ENCODE results near the gene ATP6V0C. TPM values are rescaled to one million over a fixed set of nuclear protein-coding genes. Genes with fewer than 3 reads are reported as not detected.

The ATP6V0C gene
- total RNA-seq, 1 experiment from 2014 or later: 212 TPM

- TF ChIP-seq, protein P1, sequence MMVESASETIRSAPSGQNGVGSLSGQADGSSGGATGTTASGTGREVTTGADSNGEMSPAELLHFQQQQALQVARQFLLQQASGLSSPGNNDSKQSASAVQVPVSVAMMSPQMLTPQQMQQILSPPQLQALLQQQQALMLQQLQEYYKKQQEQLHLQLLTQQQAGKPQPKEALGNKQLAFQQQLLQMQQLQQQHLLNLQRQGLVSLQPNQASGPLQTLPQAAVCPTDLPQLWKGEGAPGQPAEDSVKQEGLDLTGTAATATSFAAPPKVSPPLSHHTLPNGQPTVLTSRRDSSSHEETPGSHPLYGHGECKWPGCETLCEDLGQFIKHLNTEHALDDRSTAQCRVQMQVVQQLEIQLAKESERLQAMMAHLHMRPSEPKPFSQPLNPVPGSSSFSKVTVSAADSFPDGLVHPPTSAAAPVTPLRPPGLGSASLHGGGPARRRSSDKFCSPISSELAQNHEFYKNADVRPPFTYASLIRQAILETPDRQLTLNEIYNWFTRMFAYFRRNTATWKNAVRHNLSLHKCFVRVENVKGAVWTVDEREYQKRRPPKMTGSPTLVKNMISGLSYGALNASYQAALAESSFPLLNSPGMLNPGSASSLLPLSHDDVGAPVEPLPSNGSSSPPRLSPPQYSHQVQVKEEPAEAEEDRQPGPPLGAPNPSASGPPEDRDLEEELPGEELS (CRISPR knock-in tag; IDR thresholded peaks at IDR 0.05): no peak; the same call in 1 of the 2 replicates
- TF ChIP-seq TEAD1 (CRISPR knock-in tag; IDR thresholded peaks at IDR 0.05) (peak; percentile 44; the same call in 1 of the 2 replicates), GABPB1 (CRISPR knock-in tag; IDR thresholded peaks at IDR 0.05) (no peak), ATF6 (CRISPR knock-in tag; IDR thresholded peaks at IDR 0.05) (no peak), SP1 (CRISPR knock-in tag; conservative IDR thresholded peaks at IDR 0.05) (0 out of 2 replicates have a peak, but pooled peaks have one; percentile 39), ZNF423 (CRISPR knock-in tag; IDR thresholded peaks at IDR 0.05) (peak; percentile 87), PRRX2 (CRISPR knock-in tag; IDR thresholded peaks at IDR 0.05) (no peak), ARID4B (CRISPR knock-in tag; IDR thresholded peaks at IDR 0.05; ENCODE audit: borderline replicate concordance) (peak; percentile 52; the same call in 1 of the 2 replicates), TCF7 (CRISPR knock-in tag; IDR thresholded peaks at IDR 0.05; ENCODE audit: low read depth) (0 out of 2 replicates have a peak, but pooled peaks have one; percentile 26)
Measured at GRCh38 chr16:2467528-2468232, 46.1 kb upstream of the ATP6V0C start (continued).

GRCh38 chr16:2468233-2468724 lies 45.5 kb upstream of the ATP6V0C start:
- POLR2A ChIA-PET: interaction anchor here (0.6 to 3.3 kb wide), 4 partner anchors 9 to 52 kb away, joined by 3 to 15 read pairs (median 4); partner anchors contain the start of genes AMDHD2 and TEDC2
- DNase-seq (ENCODE audit: low spot score) (peak; percentile 37), ATAC-seq (peak; percentile 5)
- no peak; the same call in 1 of the 2 replicates for TF ChIP-seq KAT7 (CRISPR knock-in tag; IDR thresholded peaks at IDR 0.05; ENCODE audit: borderline replicate concordance)
- H3K4me3 Mint-ChIP-seq: peak overlapping the region; percentile 59
- H3K27me3 Mint-ChIP-seq (ENCODE audit: low read depth): peaks cover 36% of the 10 kb centered on the region
- no peaks in the 10 kb centered on the region for H3K9me3 Mint-ChIP-seq
- H3K4me1 Mint-ChIP-seq: peaks cover 18% of the 10 kb centered on the region
- no peak overlapping the region for H3K27ac Mint-ChIP-seq
- CTCF ChIA-PET: interaction anchor here (0.5 to 5.9 kb wide), 7 partner anchors 8 to 588 kb away, joined by 3 to 53 read pairs (median 3); partner anchors contain the start of genes DNASE1L2, ECI1 and TEDC2
- H3K36me3 Mint-ChIP-seq: 0 out of 2 replicates have a peak, but pooled peaks cover 4% of the 10 kb centered on the region

- DNase-seq (ENCODE audit: low spot score): peak; percentile 30
- Mint-ChIP-seq H3K4me1 (peaks cover 19% of the 10 kb centered on the region), H3K36me3 (no peaks in the 10 kb centered on the region), H3K4me3 (peak overlapping the region; percentile 59), H3K9me3 (no peaks in the 10 kb centered on the region), H3K27ac (no peak overlapping the region), H3K27me3 (ENCODE audit: low read depth) (peaks cover 38% of the 10 kb centered on the region)
- no peak for TF ChIP-seq PRRX2 (CRISPR knock-in tag; IDR thresholded peaks at IDR 0.05)
- peak; percentile 77 for TF ChIP-seq ZNF423 (CRISPR knock-in tag; IDR thresholded peaks at IDR 0.05)
- 0 out of 2 replicates have a peak, but pooled peaks have one; percentile 13 for TF ChIP-seq SP1 (CRISPR knock-in tag; conservative IDR thresholded peaks at IDR 0.05)
- no peak for TF ChIP-seq RORB (CRISPR knock-in tag; IDR thresholded peaks at IDR 0.05)
- no peak for TF ChIP-seq MXD4 (CRISPR knock-in tag; IDR thresholded peaks at IDR 0.05; ENCODE audit: borderline replicate concordance)
- 0 out of 2 replicates have a peak, but pooled peaks have one; percentile 12 for TF ChIP-seq ZNF281 (CRISPR knock-in tag; IDR thresholded peaks at IDR 0.05)
- ChIA-PET POLR2A (interaction anchor here (0.6 to 3.3 kb wide), 5 partner anchors 9 to 51 kb away, joined by 3 to 15 read pairs (median 4); partner anchors contain the start of genes AMDHD2 and TEDC2), CTCF (interaction anchor here (0.5 to 5.9 kb wide), 7 partner anchors 9 to 589 kb away, joined by 3 to 53 read pairs (median 3); partner anchors contain the start of genes DNASE1L2, ECI1 and TEDC2)
- peak; percentile 4 for ATAC-seq
Measured at GRCh38 chr16:2468725-2469398, 44.9 kb upstream of the ATP6V0C start.
